Parietal lobe (tissue), 1 donor: ENCODE measurements around the gene C20orf96. TPM values are rescaled to one million over a fixed set of nuclear protein-coding genes. Genes with fewer than 3 reads are reported as not detected.

Experiments used
- total RNA-seq: library from RNA; depleted of rRNA; stranded (reverse); fragments of >200 nt; gene quantifications from one replicate; pipeline ENCODE4 v1.2.3, GENCODE V29; 2014

Gene C20orf96, protein sequence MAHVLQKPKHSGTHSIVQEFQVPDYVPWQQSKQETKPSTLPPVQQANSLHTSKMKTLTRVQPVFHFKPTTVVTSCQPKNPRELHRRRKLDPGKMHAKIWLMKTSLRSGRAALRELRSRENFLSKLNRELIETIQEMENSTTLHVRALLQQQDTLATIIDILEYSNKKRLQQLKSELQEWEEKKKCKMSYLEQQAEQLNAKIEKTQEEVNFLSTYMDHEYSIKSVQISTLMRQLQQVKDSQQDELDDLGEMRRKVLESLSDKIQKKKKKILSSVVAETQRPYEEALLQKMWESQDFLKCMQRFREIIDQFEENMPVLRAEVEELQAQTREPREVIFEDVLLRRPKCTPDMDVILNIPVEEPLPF
- total RNA-seq = 7.5 TPM

DNA sequence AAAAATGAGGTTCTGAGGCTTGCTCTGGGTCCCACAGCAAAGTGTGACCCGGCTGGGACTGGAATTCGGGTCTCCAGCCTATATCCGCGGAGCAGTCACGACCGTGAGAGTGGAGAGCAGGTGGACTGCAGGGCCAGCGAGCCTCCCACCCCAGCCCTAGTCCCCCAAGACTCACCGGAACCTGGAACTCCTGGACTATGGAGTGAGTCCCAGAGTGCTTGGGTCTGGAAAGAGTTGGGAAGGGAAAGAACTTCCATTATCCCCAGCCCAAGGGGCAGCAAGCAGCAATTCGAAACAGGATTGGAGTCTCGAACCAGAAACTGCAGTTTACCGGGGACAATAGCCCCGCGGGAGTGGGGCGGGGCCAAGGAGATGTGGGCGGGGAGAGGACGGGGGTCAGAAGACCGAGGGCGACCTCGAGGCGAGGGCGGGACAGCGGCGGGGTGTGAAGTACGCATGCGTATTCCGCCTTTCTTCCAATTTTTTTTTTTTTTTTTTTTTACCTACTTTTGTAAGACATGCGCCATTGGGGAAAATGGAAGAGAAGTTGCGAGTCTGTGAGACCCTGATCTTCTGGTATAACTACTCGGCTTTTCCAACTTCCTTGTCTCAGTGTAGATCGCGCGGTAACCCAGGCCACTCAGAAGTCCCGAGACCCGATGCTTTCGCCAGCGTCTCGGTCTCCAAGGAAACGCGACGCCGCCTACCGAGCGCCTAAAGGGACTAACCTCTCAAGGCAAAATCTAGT is at the start of gene C20orf96:
Gene C20orf96, minus strand, starts transcription at position 667 of the 748 bp plus-strand sequence. Its CDS starts 140 bp downstream, at position 527.

DNA sequence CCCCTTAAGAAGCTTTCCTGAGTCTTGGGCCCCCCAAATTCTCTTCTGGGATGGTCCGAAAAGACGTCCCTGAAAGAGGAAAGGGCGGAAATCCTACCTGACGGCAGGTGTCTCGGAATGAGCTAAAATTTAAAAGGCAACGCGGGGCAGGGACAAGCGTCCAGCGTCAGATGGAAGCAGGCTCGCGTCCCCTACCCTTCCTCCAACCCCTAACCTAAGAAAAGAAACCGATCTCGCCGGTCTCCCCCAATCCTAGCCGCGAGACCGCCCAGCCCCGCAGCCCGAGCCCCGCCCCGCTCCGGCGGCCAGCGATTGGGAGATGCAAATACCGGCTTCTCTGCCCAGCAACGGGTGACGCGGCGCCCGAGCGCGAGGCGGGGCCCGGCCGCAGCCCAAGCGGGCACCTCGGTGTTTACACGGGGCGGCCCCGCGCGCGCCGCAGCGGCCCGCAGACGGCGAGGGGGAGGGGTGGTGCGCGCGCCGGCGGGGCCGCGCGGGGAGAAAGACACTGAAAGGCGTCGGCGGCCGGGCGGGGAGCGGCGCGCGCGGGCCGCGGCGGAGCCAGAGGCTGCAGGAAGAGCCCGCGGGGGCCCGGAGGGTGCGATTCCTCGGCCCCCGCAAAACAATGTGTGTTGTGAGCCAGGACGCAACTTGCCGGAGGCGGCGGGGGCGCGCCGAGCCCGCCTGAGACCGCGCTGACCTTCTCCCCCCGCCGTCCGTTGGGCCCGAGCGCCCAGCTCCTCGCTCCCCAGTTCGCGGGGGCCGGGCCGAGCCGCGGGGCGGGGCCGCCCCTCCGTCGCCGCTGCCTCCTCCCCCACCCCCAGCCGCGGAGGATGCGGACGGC is 34.7 kb upstream of the C20orf96 start, which contains the start of gene SOX12:
Gene SOX12, plus strand, starts transcription at position 508 of the 844 bp plus-strand sequence. CDS start 373 bp downstream, outside the sequence.

DNA sequence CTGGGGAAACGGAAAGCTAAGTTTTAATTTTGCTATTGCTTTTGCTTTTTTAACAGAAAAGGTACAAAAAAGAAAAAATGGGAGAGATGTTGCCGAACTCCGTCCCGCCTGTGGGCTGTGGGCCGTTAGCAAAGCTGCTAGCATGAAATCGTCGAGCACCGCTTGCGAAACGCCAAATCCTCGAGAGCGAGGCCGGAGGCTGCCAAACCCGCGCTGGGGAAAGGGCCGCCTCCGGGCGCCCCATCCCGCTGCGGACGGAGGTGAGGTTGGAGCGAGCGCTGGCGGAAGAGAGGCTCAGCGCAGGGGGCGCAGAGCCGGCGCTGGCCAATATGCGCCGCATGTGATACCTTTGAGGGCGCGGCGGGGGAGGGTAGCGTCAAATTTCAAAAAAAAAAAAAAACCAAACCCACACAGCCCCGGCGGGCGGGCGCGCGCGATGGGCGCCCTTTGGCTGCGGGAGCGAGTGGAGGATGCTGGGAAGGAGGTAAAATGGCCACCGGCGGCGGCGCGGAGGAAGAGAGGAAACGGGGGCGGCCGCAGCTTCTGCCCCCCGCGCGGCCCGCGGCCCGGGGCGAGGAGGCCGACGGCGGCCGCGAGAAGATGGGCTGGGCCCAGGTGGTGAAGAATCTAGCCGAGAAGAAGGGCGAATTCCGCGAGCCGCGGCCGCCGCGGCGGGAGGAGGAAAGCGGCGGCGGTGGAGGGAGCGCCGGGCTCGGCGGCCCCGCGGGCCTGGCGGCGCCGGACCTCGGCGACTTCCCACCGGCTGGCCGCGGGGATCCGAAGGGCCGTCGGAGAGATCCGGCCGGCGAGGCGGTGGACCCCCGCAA is 6.8 kb upstream of the C20orf96 start, which contains the start of gene ZCCHC3:
Gene ZCCHC3, plus strand, starts transcription at position 473 of the 827 bp plus-strand sequence. Its CDS starts 17 bp downstream, at position 490.

DNA sequence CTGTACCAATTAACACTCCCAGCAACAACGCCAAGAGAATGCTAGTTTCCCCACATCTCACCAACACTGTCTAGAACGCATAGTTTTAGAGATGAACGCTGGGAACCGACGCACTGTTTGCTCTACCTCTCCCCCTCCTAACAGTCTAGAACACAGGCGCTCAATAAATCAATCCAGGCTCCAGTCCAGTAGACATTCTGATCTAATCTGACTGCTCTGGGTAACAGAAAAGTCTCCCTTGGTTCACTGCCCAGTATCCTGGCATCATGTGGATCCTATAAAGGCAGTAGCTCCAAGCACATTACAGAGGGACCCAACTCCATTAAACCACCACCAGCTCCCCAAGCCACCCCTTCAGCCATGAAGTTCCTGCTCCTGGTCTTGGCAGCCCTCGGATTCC is 33.1 kb downstream of the C20orf96 start, which contains the start of gene DEFB132:
Gene DEFB132, plus strand, starts transcription at position 306 of the 400 bp plus-strand sequence. Its CDS starts 55 bp downstream, at position 361.

DNA sequence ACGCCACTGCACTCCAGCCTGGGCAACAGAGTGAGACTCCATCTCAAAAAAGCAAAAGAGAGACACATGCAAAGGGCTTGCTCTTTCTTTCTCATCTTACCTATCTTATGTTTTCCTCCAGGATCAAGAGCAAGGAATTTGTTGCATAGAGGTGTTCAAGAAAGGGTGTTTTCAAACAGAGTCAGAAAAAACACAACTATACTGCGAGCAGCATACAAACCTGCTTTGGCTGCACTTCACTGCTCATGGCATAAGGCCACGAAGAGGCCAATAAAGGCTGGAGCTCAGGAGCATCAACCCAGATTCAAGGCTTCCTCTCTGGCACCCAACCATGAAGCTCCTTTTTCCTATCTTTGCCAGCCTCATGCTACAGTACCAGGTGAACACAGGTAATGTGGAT is 63.6 kb downstream of the C20orf96 start, which contains the start of gene DEFB129:
Gene DEFB129, plus strand, starts transcription at position 301 of the 400 bp plus-strand sequence. Its CDS starts 31 bp downstream, at position 332.

Other genes with a start within 250 kb of the C20orf96 start
- gene DEFB125, start 203.1 kb downstream of the C20orf96 start, total RNA-seq = not detected
- gene DEFB126, start 148.2 kb downstream of the C20orf96 start, total RNA-seq = not detected
- gene DEFB127, start 133.3 kb downstream of the C20orf96 start, total RNA-seq = not detected
- not detected for gene DEFB128, start 101.0 kb downstream of the C20orf96 start, total RNA-seq
- not detected for gene DEFB129, start 63.5 kb downstream of the C20orf96 start, total RNA-seq
- not detected for gene DEFB132, start 33.0 kb downstream of the C20orf96 start, total RNA-seq
- gene ZCCHC3, start 6.8 kb upstream of the C20orf96 start, total RNA-seq = 15.7 TPM
- gene SOX12, start 34.8 kb upstream of the C20orf96 start, total RNA-seq = 18.2 TPM
- 44.4 TPM for gene NRSN2, start 56.4 kb upstream of the C20orf96 start, total RNA-seq
- 10.6 TPM for gene TRIB3, start 90.0 kb upstream of the C20orf96 start, total RNA-seq
- 37.2 TPM for gene RBCK1, start 117.5 kb upstream of the C20orf96 start, total RNA-seq
- 22.2 TPM for gene TBC1D20, start 171.8 kb upstream of the C20orf96 start, total RNA-seq